Stimulated activated CD8-positive, alpha-beta memory T cell treated with anti-CD3 and anti-CD28 coated beads, Interleukin-4, amount 100 ng/mL, for 24 hours (primary cell): Measurements from ENCODE around the gene ZSWIM1.
"Not testable (repeated sequence)": the region's sequence is repeated elsewhere in the genome, so short reads cannot be mapped to it uniquely, and the experiment has no call there.

ENCODE experiments used
- DNase-seq: peaks from one replicate; pipeline ENCODE4 v3.0.0-alpha.2; 2020; ENCODE audit warnings: low read depth

The ZSWIM1 gene

GRCh38 chr20:45909817-45910669 is 29.0 kb downstream of the ZSWIM1 start:
- DNase-seq, result no peak

GRCh38 chr20:45910670-45911485 is 29.9 kb downstream of the ZSWIM1 start:
- peak; percentile 93 for DNase-seq

- no peak for DNase-seq
Observed at GRCh38 chr20:45911486-45912343, 30.7 kb downstream of the ZSWIM1 start, which contains the start of gene PLTP. TSS of gene PLTP (minus strand) at chr20:45912155. CDS start at chr20:45911452, 703 bp downstream.

GRCh38 chr20:45912344-45912682 is 31.3 kb downstream of the ZSWIM1 start:
- DNase-seq, result no peak

- no peak for DNase-seq
Observed at GRCh38 chr20:45913116-45913515, 32.1 kb downstream of the ZSWIM1 start.

- DNase-seq, result no peak
Observed at GRCh38 chr20:45917790-45918141, 36.7 kb downstream of the ZSWIM1 start.

GRCh38 chr20:45918182-45918737 is 37.2 kb downstream of the ZSWIM1 start:
- DNase-seq, result no peak

GRCh38 chr20:45918779-45919537 is 37.9 kb downstream of the ZSWIM1 start:
- DNase-seq, result no peak

- DNase-seq, result no peak
Observed at GRCh38 chr20:45919542-45920399, 38.7 kb downstream of the ZSWIM1 start.

- DNase-seq, result no peak
Observed at GRCh38 chr20:45920462-45921336, 39.7 kb downstream of the ZSWIM1 start.

- no peak for DNase-seq
Observed at GRCh38 chr20:45921337-45922189, 40.5 kb downstream of the ZSWIM1 start.

GRCh38 chr20:45924391-45925261 is 43.6 kb downstream of the ZSWIM1 start:
- no peak for DNase-seq

- DNase-seq, result no peak
Observed at GRCh38 chr20:45925821-45926506, 44.9 kb downstream of the ZSWIM1 start.

- DNase-seq, result no peak
Observed at GRCh38 chr20:45926731-45927070, 45.7 kb downstream of the ZSWIM1 start.

- DNase-seq, result no peak
Observed at GRCh38 chr20:45927071-45927878, 46.2 kb downstream of the ZSWIM1 start.

GRCh38 chr20:45931680-45932079 is 50.7 kb downstream of the ZSWIM1 start:
- DNase-seq, result not testable (repeated sequence)
